Measurements from ENCODE around the gene ATRAID. TPM values are rescaled to one million over a fixed set of nuclear protein-coding genes. Genes with fewer than 3 reads are reported as not detected.
A peak's percentile ranks its signal among the peaks of the same experiment; 100 is the strongest.

The ATRAID gene
- total RNA-seq, 1 experiment from 2014 or later: 92.8 TPM

GRCh38 chr2:27184115-27184514, 27.7 kb upstream of the ATRAID start:
- Histone ChIP-seq H3K27me3 (ENCODE audit: insufficient read depth, low read depth) (no peaks in the 10 kb centered on the region), H3K79me2 (ENCODE audit: low read depth) (no peaks in the 10 kb centered on the region), H3K4me2 (no peak overlapping the region), H4K20me1 (ENCODE audit: insufficient read depth) (no peaks in the 10 kb centered on the region), H3K4me1 (replicated peaks; ENCODE audit: insufficient read depth) (peaks cover 9% of the 10 kb centered on the region; the same call in 1 of the 2 replicates), H3K9me3 (ENCODE audit: insufficient read depth, low read depth) (no peaks in the 10 kb centered on the region), H3K9me2 (ENCODE audit: insufficient read depth) (no peaks in the 10 kb centered on the region), H3K4me3 (no peak overlapping the region), H3K27ac (no peak overlapping the region), H3F3A (ENCODE audit: insufficient read depth, low read depth) (no peaks in the 10 kb centered on the region; the same call in 1 of the 2 replicates), H3K36me3 (ENCODE audit: low read depth) (no peaks in the 10 kb centered on the region), H2AFZ (no peak overlapping the region)
- POLR2A ChIA-PET (ENCODE audit: unreplicated experiment): no interaction called here
- intact Hi-C loops (cut with micrococcal nuclease; ENCODE audit: unreplicated experiment): no loop called here
- TF ChIP-seq CTCF (conservative IDR thresholded peaks at IDR 0.05): no peak
- TF ChIP-seq EZH2 (IDR thresholded peaks at IDR 0.05; ENCODE audit: low read depth): no peak
- no TSS peak for BruUV-seq (replicated peaks)
- DNase-seq: no peak
- CTCF ChIA-PET: interaction anchor here (0.6 kb wide), 1 partner anchor 8 kb away, joined by 3 read pairs; no protein-coding TSS in a partner anchor

GRCh38 chr2:27185331-27186026, 26.4 kb upstream of the ATRAID start:
- Histone ChIP-seq H3K4me1 (replicated peaks; ENCODE audit: insufficient read depth) (peaks cover 9% of the 10 kb centered on the region; the same call in 1 of the 2 replicates), H3F3A (ENCODE audit: insufficient read depth, low read depth) (no peaks in the 10 kb centered on the region; the same call in 1 of the 2 replicates), H2AFZ (peak overlapping the region; percentile 61), H3K4me3 (no peak overlapping the region), H3K4me2 (peak overlapping the region; percentile 26), H4K20me1 (ENCODE audit: insufficient read depth) (no peaks in the 10 kb centered on the region), H3K9me2 (ENCODE audit: insufficient read depth) (no peaks in the 10 kb centered on the region), H3K27ac (no peak overlapping the region), H3K27me3 (ENCODE audit: insufficient read depth, low read depth) (no peaks in the 10 kb centered on the region), H3K9me3 (ENCODE audit: insufficient read depth, low read depth) (no peaks in the 10 kb centered on the region), H3K79me2 (ENCODE audit: low read depth) (no peaks in the 10 kb centered on the region), H3K36me3 (ENCODE audit: low read depth) (no peaks in the 10 kb centered on the region)
- CTCF ChIA-PET: no interaction called here
- intact Hi-C loops (cut with micrococcal nuclease; ENCODE audit: unreplicated experiment): no loop called here
- BruUV-seq (replicated peaks): no TSS peak
- TF ChIP-seq CTCF (conservative IDR thresholded peaks at IDR 0.05): no peak
- TF ChIP-seq EZH2 (IDR thresholded peaks at IDR 0.05; ENCODE audit: low read depth): no peak
- POLR2A ChIA-PET (ENCODE audit: unreplicated experiment): interaction anchor here (0.7 kb wide), 1 partner anchor 108 kb away, joined by 3 read pairs; no protein-coding TSS in a partner anchor
- no peak for DNase-seq

- no peaks in the 10 kb centered on the region for H3K79me2 ChIP-seq (ENCODE audit: low read depth)
- ChIA-PET POLR2A (ENCODE audit: unreplicated experiment) (interaction anchor here (0.6 kb wide), 1 partner anchor 15 kb away, joined by 3 read pairs; no protein-coding TSS in a partner anchor), CTCF (no interaction called here)
- no TSS peak for BruUV-seq (replicated peaks)
- TF ChIP-seq EZH2 (IDR thresholded peaks at IDR 0.05; ENCODE audit: low read depth) (no peak), CTCF (conservative IDR thresholded peaks at IDR 0.05) (no peak)
- H3K4me1 ChIP-seq (replicated peaks; ENCODE audit: insufficient read depth): peaks cover 9% of the 10 kb centered on the region; the same call in 1 of the 2 replicates
- no peak for DNase-seq
- no peaks in the 10 kb centered on the region for H4K20me1 ChIP-seq (ENCODE audit: insufficient read depth)
- H3K9me3 ChIP-seq (ENCODE audit: insufficient read depth, low read depth): no peaks in the 10 kb centered on the region
- H3K27me3 ChIP-seq (ENCODE audit: insufficient read depth, low read depth): no peaks in the 10 kb centered on the region
- intact Hi-C loops (cut with micrococcal nuclease; ENCODE audit: unreplicated experiment): no loop called here
- no peaks in the 10 kb centered on the region; the same call in 1 of the 2 replicates for H3F3A ChIP-seq (ENCODE audit: insufficient read depth, low read depth)
- H3K4me3 ChIP-seq: no peak overlapping the region
- H3K27ac ChIP-seq: no peak overlapping the region
- H3K4me2 ChIP-seq: no peak overlapping the region
- no peaks in the 10 kb centered on the region for H3K36me3 ChIP-seq (ENCODE audit: low read depth)
- H2AFZ ChIP-seq: no peak overlapping the region
- no peaks in the 10 kb centered on the region for H3K9me2 ChIP-seq (ENCODE audit: insufficient read depth)
Measured at GRCh38 chr2:27186613-27187345, 25.1 kb upstream of the ATRAID start.

Measured in PC-9 (cell line).